DND-41 (cell line): ENCODE results near the gene BPIFB4.

ENCODE experiments used
- EZH2 ChIP-seq: IDR thresholded peaks from 3 replicates; pipeline ENCODE4 v1.6.1; 2012; ENCODE audit warnings: borderline replicate concordance, low read depth, mild to moderate bottlenecking, moderate library complexity, low read length, inconsistent platforms; ENCODE audit not compliant: severe bottlenecking
- TF ChIP-seq, protein P1 (sequence below): IDR thresholded peaks from 2 replicates; pipeline ENCODE4 v1.5.1; 2012; ENCODE audit warnings: borderline replicate concordance, low read length, moderate library complexity, mild to moderate bottlenecking; ENCODE audit not compliant: poor library complexity, severe bottlenecking; ENCODE audit errors: extremely low read depth

DNA sequence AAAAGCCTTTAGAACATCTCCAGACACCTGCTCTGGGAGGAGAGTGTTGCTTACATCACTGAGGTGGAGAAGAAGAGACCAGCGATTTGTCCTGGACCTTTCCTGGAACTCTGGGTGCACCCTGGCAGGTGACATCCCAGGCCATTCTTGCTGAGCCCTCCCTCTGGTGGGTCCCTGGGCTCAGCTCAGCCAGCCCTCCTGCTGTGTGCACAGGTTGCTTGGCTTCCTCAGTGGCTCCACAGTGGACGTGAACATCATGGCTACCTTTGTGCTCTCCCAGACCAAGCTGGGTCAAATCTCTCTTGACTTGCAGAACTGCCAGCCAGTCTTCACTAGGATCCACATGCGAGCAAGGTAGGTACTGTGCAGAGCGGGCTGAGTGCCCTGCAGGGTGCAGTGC lies 68.6 kb downstream of the BPIFB4 start:
- no peak for TF ChIP-seq EZH2
- TF ChIP-seq, protein P1, sequence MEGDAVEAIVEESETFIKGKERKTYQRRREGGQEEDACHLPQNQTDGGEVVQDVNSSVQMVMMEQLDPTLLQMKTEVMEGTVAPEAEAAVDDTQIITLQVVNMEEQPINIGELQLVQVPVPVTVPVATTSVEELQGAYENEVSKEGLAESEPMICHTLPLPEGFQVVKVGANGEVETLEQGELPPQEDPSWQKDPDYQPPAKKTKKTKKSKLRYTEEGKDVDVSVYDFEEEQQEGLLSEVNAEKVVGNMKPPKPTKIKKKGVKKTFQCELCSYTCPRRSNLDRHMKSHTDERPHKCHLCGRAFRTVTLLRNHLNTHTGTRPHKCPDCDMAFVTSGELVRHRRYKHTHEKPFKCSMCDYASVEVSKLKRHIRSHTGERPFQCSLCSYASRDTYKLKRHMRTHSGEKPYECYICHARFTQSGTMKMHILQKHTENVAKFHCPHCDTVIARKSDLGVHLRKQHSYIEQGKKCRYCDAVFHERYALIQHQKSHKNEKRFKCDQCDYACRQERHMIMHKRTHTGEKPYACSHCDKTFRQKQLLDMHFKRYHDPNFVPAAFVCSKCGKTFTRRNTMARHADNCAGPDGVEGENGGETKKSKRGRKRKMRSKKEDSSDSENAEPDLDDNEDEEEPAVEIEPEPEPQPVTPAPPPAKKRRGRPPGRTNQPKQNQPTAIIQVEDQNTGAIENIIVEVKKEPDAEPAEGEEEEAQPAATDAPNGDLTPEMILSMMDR, result no peak
